ENCODE results near the gene XYLT1. TPM values are rescaled to one million over a fixed set of nuclear protein-coding genes. Genes with fewer than 3 reads are reported as not detected.

The XYLT1 gene
- total RNA-seq, 2 donors from 2014 or later: 5.1 to 19.3 TPM

DNA sequence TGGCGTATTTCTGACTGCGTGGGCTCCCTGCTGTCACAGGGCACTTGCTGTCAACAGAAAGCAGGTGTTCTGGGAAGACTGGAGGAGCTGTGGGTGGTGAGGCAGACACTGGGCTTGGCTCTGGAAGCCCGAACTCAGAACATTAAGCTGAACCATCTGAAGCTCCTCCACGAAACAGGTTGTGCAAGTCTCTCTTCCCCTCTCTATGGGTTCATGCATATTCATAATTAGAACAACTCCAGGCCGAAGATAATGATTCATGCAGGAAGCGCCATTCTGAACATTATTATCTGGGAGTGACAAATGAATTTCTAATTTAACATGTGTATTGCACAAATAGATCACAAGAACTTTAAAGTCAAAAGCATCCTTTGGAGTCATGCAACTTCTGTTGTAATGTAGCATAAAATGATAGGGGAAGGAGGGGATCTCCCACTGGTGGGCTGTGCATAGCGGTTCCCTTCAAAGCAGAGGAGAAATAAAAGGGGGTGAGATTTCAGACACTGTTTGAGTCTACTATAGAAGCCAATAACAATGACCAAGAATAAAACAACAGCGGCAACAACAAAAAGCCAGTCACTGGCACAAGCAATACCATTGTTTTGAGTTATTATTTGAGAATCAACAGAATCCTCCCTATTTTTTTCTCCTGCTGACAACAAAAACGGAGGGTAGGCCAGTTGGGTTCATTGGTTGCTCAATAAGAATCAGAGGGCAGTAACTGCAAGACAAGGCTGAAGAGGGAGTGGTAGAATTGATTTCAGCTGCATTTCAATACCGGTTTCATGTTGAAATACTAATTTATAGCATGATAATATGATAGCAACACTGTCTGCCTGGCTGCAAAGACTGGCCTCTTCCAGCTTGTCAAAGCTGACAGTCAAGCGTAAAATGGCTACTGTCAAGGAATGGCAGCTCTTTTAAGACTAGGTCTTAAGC, 407.3 kb downstream of the XYLT1 start:
- no peak for DNase-seq (ENCODE audit: low spot score)
- TF ChIP-seq CTCF (IDR thresholded peaks at IDR 0.05) (no peak), POLR2AphosphoS5 (IDR thresholded peaks at IDR 0.05) (no peak), POLR2A (IDR thresholded peaks at IDR 0.05) (no peak)
- WGBS: 84% methylated on average over 11 of the region's 11 CpGs
- Histone ChIP-seq H3K4me3 (no peak overlapping the region), H3K27ac (no peak overlapping the region), H3K4me1 (replicated peaks) (no peaks in the 10 kb centered on the region), H3K27me3 (replicated peaks; ENCODE audit: insufficient read depth) (no peaks in the 10 kb centered on the region), H3K36me3 (no peaks in the 10 kb centered on the region), H3K9me3 (no peaks in the 10 kb centered on the region)
- intact Hi-C loops (cut with DNase I): no loop called here

- Histone ChIP-seq H3K27ac (no peak overlapping the region), H3K36me3 (no peaks in the 10 kb centered on the region), H3K9me3 (no peaks in the 10 kb centered on the region), H3K27me3 (replicated peaks; ENCODE audit: insufficient read depth) (no peaks in the 10 kb centered on the region), H3K4me1 (replicated peaks) (no peaks in the 10 kb centered on the region), H3K4me3 (no peak overlapping the region)
- DNase-seq (ENCODE audit: low spot score): no peak
- intact Hi-C loops (cut with DNase I): no loop called here
- TF ChIP-seq POLR2AphosphoS5 (IDR thresholded peaks at IDR 0.05) (no peak), POLR2A (IDR thresholded peaks at IDR 0.05) (no peak), CTCF (IDR thresholded peaks at IDR 0.05) (no peak)
- 68% methylated on average over 6 of the region's 6 CpGs for WGBS
Observed at GRCh38 chr16:17062676-17063075, 408.1 kb downstream of the XYLT1 start.

DNA sequence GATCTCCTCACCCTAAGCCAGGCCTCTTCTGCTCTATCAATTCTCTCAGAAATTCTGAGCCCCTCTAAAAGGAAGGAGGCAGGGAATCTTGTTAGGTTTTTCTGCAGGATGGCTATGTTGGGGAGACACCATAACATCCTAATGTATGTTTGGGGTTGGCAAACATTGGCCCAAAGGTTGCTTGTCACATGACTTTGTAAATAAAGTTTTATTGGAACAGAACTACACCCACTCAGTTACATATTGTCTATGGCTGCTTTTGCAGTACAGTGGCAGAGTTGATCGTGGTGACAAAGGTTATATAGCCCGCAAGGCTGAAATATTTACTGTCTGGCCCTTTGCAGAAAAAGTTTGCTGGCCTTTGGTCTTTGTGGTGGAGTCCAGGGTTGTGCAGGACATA, 409.4 kb downstream of the XYLT1 start:
- intact Hi-C loops (cut with DNase I): no loop called here
- H3K4me1 ChIP-seq (replicated peaks): no peaks in the 10 kb centered on the region
- no peak overlapping the region for H3K27ac ChIP-seq
- no peak for DNase-seq (ENCODE audit: low spot score)
- TF ChIP-seq POLR2AphosphoS5 (IDR thresholded peaks at IDR 0.05): no peak
- TF ChIP-seq POLR2A (IDR thresholded peaks at IDR 0.05): no peak
- TF ChIP-seq CTCF (IDR thresholded peaks at IDR 0.05): no peak
- WGBS: 92% methylated on average over 2 of the region's 2 CpGs
- H3K27me3 ChIP-seq (replicated peaks; ENCODE audit: insufficient read depth): no peaks in the 10 kb centered on the region
- H3K36me3 ChIP-seq: no peaks in the 10 kb centered on the region
- no peaks in the 10 kb centered on the region for H3K9me3 ChIP-seq
- H3K4me3 ChIP-seq: no peak overlapping the region

- intact Hi-C loops (cut with DNase I): no loop called here
- no peak for TF ChIP-seq POLR2A (IDR thresholded peaks at IDR 0.05)
- no peak for TF ChIP-seq CTCF (IDR thresholded peaks at IDR 0.05)
- TF ChIP-seq POLR2AphosphoS5 (IDR thresholded peaks at IDR 0.05): no peak
Observed at GRCh38 chr16:17058471-17058870, 412.3 kb downstream of the XYLT1 start.

GRCh38 chr16:17056666-17057065, 414.1 kb downstream of the XYLT1 start:
- Histone ChIP-seq H3K27me3 (replicated peaks; ENCODE audit: insufficient read depth) (no peaks in the 10 kb centered on the region), H3K9me3 (no peaks in the 10 kb centered on the region), H3K4me3 (no peak overlapping the region), H3K36me3 (no peaks in the 10 kb centered on the region), H3K27ac (no peak overlapping the region), H3K4me1 (replicated peaks) (no peaks in the 10 kb centered on the region)
- intact Hi-C loops (cut with DNase I): no loop called here
- TF ChIP-seq POLR2AphosphoS5 (IDR thresholded peaks at IDR 0.05) (no peak), CTCF (IDR thresholded peaks at IDR 0.05) (no peak), POLR2A (IDR thresholded peaks at IDR 0.05) (no peak)
- 92% methylated on average over 1 of the region's 1 CpG for WGBS
- no peak for DNase-seq (ENCODE audit: low spot score)

More at GRCh38 chr16:17058471-17058870, 412.3 kb downstream of the XYLT1 start:
- no peak for DNase-seq (ENCODE audit: low spot score)
- Histone ChIP-seq H3K27ac (no peak overlapping the region), H3K4me1 (replicated peaks) (no peaks in the 10 kb centered on the region), H3K27me3 (replicated peaks; ENCODE audit: insufficient read depth) (no peaks in the 10 kb centered on the region), H3K9me3 (no peaks in the 10 kb centered on the region), H3K36me3 (no peaks in the 10 kb centered on the region), H3K4me3 (no peak overlapping the region)
- WGBS: 84% methylated on average over 7 of the region's 7 CpGs
